HL-60 (cell line): ENCODE measurements around the gene PPP1R16B.

Experiments
- GABPA ChIP-seq: IDR thresholded peaks from 2 replicates; pipeline ENCODE4 v1.6.1; 2012; ENCODE audit warnings: low read depth
- POLR2AphosphoS5 ChIP-seq: IDR thresholded peaks from 2 replicates; pipeline ENCODE4 v1.6.1; 2012; ENCODE audit warnings: low read depth
- TF ChIP-seq, protein P1 (sequence below): IDR thresholded peaks from one replicate; pipeline ENCODE4 v1.5.1; 2011; ENCODE audit warnings: low read length, control low read depth, inconsistent platforms; ENCODE audit not compliant: insufficient read depth

GRCh38 chr20:38866265-38867061 is 61.0 kb downstream of the PPP1R16B start:
- TF ChIP-seq, protein P1, sequence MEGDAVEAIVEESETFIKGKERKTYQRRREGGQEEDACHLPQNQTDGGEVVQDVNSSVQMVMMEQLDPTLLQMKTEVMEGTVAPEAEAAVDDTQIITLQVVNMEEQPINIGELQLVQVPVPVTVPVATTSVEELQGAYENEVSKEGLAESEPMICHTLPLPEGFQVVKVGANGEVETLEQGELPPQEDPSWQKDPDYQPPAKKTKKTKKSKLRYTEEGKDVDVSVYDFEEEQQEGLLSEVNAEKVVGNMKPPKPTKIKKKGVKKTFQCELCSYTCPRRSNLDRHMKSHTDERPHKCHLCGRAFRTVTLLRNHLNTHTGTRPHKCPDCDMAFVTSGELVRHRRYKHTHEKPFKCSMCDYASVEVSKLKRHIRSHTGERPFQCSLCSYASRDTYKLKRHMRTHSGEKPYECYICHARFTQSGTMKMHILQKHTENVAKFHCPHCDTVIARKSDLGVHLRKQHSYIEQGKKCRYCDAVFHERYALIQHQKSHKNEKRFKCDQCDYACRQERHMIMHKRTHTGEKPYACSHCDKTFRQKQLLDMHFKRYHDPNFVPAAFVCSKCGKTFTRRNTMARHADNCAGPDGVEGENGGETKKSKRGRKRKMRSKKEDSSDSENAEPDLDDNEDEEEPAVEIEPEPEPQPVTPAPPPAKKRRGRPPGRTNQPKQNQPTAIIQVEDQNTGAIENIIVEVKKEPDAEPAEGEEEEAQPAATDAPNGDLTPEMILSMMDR = no peak
- TF ChIP-seq GABPA (no peak), POLR2AphosphoS5 (no peak)
